Prostate gland (tissue), 2 donors: ENCODE measurements around the gene TAS2R60.

Experiments used
- CTCF ChIP-seq, 4 experiments: fragments of 200-600 bp in 2 of 4; fragments of 450-650 bp in 2 of 4; sonication (generic) in 2 of 4; IDR thresholded peaks; 1 replicate in 3 of 4; 2 replicates in 1 of 4; pipeline ENCODE4 v1.5.1; 2016 to 2019; ENCODE audit warnings: antibody characterized with exemption in 4 of 4, mild to moderate bottlenecking in 2 of 4, moderate library complexity in 2 of 4
- POLR2A ChIP-seq: fragments of 450-650 bp; IDR thresholded peaks from one replicate; pipeline ENCODE4 v1.6.1; 2016; ENCODE audit warnings: antibody characterized with exemption, mild to moderate bottlenecking
- POLR2AphosphoS5 ChIP-seq: sonication (generic); formaldehyde crosslinking; IDR thresholded peaks from one replicate; pipeline ENCODE4 v1.6.1; 2017; ENCODE audit warnings: antibody characterized with exemption

DNA sequence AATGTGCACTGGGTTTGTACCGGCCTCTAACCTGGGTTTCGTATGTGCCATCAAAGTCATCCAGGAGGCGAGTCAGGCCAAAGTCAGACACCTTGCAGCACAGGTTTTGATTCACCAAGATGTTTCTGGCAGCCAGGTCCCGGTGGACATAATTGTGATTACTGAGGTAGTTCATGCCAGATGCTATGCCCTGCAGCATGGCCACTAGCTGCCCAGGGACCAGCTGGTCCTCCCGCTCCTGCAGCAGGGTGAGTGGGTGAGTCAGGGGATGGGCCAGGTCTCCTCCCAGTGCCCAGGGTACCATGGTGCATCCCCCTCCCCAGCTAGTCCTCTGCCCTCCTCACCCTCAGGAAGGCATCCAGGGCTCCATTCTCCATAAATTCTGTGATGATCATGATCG, 48.5 kb upstream of the TAS2R60 start:
- no peak for TF ChIP-seq CTCF (IDR thresholded peaks at IDR 0.05)
- TF ChIP-seq POLR2A = no peak
- no peak for TF ChIP-seq POLR2AphosphoS5
